HG03558 (cell line): Measurements from ENCODE around the gene CCZ1.
"Not testable (repeated sequence)": the region's sequence is repeated elsewhere in the genome, so short reads cannot be mapped to it uniquely, and the experiment has no call there.

ENCODE experiments used
- ATAC-seq: cut with Tn5 transposase; IDR thresholded peaks from one replicate; pipeline ENCODE4 v1.9.1; 2021; ENCODE audit warnings: moderate number of reproducible peaks; ENCODE audit not compliant: unreplicated experiment; ENCODE audit errors: extremely low read depth

CCZ1 gene

DNA sequence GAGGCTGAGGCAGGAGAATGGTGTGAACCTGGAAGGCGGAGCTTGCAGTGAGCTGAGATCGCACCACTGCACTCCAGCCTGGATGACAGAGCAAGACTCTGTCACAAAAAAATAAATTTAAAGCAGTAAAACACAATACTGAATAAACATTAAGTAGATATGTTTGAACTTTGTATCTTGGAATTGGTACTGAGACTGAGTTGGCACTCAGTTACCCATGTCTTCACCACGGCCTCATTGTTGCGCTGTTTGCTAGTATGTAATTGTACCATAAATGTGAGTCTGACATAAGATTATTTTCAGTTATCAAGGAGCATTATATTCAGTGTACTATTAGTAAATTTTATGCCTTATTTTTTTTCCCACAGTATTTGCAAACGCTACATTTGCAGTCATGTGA, 6.2 kb downstream of the CCZ1 start:
- ATAC-seq = not testable (repeated sequence)

DNA sequence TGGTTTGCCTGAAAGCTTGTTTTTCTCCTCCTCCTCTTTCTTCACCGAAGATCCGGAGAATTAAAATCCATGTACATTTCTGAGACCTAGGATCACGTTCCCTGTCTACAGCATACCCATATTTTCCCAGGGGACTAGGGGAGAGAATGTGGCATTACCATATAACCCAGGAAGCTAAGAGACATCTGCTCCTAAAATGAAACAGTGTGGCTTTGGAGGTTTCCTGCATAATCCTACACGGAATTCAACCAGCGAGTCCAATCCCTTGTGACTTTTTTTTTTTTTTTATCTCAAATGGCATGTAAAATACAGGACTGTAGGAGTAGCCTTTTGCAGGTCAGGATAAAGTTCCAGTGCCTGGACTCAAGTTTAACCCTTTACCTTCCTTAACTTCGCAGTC, 10.3 kb downstream of the CCZ1 start:
- ATAC-seq = not testable (repeated sequence)

DNA sequence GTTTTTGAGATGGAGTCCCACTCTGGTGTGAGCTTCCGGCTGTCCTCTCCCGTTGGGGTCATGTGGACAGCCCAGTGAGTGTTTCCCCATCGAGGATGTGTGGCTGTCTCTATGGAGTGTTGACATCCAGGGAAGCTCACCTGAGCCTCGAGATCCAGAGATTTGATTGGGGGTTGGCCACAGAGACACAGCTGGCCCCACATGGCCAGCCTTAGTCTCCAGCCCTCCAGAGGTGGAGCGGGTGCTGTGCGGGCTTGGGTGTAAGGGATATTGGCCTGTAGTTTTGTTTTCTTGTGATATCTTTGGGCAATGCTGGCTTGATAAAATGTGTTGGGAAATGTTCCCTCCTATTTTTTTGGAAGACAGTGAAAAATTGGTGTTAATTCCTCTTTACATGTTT, 18.0 kb downstream of the CCZ1 start:
- not testable (repeated sequence) for ATAC-seq

DNA sequence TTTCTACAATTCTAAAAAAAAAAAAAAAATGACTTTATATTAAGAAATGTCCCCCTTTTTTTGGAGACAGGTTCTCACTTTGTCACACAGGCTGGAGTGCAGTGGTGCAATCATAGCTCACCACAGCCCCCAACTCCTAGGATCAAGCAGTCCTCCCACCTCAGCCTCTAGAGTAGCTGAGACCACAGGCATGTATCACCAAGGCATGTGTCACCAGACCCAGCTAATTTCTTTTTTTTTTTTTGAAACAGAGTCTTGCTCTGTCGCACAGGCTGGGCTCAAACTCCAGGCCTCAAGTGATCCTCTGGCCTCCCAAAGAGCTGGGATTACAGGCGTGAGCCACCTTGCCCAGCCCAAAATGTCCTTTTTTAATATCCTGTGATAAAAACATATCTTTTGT, 25.6 kb downstream of the CCZ1 start:
- ATAC-seq = not testable (repeated sequence)

DNA sequence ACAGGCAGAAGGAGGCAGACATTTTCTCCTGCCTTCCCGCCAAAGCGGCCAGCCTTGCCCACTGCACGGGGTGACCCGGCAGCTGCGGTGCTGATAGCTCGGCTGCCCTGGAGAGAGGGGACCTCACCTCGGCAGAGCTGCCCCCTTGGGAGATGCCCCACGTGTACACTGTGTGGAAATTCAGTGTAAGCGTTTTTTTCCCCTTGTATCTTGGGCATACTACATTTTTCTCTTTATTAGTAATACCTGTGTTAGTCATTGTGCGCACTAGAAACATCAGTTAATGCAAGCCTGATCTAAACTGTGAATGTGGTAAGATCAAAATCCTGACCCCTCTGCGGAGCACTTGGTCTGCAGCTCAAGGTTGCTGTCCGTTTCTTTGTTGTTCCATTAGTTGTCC, 26.1 kb downstream of the CCZ1 start:
- not testable (repeated sequence) for ATAC-seq

DNA sequence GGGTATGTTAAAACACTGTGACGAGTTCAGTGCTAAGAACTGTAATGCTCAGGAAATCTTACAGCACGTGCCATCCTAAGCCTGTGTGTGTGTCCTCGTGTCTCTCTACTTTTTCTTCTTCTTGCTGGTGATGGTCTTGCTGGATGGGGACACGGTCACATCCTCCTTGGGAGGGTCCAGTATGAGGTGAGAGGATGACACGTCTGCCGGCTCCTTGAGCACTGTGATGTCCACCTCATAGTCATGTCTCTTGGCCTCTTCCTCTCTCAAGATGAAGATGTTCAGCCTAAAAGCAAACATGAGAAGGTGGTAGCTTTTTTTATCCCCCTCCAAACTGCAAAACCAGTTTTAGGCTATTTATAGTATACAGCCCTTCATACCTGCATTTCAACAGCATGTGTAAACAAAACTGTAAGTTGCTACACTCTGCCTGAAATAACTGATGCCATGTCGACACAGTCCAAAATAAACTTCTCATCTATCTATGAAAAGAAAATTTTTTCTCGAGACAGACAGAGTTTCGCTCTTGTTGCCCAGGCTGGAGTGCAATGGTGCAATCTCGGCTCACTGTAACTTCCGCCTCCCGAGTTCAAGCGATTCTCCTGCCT, 27.8 kb downstream of the CCZ1 start:
- ATAC-seq = not testable (repeated sequence)

DNA sequence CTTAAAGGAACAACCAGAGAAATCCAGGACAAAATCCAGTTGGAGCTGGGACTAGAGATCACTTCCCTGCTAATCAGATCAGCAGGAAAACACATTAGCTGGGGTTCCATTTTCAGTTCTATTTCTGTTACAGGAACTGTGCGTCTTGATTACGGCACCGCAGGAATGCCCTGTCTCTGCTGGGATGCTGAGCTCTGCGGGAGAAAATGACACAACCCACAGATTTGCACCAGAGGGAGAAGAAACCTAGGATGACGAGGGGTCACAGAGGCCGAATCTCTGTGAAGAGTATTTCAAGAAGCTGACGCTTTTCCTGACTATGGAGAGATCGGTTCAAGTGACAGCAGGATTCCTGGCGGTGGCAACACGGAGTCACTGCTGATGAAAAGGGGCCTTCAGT, 31.8 kb downstream of the CCZ1 start:
- not testable (repeated sequence) for ATAC-seq

DNA sequence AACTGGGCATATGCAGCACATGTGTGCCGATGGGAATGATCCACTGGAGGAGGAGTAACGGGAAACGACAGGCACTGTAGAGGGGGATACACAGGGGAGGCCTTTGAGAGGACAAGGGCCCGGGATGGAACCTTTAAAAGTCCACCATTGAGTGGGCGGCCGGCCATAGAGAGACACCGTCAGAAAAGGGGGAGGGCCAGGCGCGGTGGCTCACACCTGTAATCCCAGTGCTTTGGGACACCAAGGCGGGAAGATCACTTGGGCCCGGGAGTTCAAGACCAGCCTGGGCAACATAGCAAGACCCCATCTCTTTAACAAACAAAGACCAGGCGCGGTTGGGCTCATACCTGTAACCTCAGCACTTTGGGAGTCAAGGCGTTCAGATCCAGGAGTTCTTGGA, 32.7 kb downstream of the CCZ1 start:
- not testable (repeated sequence) for ATAC-seq

DNA sequence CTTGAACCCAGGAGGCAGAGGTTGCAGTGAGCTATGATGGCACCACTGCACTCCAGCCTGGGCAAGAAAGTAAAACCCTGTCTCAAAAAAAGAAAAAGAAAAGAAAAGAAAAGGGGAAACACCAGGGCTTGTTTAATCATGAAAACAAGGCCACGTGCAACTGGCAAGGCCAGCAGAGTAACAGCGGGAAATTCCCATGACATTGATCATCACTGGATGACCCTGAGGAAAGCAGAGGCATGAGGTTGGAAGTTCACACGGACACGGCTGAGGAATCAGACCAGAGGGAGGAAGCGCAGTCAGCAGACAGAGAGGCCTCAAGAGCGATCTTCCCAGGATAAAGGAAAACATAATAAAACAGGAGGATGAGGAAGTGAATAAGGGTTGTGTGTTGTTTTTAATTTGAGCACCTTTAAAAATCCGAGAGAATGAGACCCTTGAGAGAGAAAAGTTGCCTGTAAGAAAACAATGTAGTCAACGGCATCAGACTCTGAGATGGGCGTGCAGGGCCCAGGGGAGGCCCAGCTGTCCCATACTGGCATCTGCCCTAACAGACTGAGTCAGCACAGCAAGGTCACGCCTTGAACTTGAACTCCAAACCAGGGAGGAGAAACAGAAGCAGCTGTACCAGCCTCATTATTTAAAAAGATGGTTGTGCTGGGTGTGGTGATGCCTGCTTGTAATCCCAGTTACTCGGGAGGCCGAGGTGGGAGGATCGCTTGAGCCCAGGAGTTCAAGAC, 33.5 kb downstream of the CCZ1 start:
- ATAC-seq = not testable (repeated sequence)

DNA sequence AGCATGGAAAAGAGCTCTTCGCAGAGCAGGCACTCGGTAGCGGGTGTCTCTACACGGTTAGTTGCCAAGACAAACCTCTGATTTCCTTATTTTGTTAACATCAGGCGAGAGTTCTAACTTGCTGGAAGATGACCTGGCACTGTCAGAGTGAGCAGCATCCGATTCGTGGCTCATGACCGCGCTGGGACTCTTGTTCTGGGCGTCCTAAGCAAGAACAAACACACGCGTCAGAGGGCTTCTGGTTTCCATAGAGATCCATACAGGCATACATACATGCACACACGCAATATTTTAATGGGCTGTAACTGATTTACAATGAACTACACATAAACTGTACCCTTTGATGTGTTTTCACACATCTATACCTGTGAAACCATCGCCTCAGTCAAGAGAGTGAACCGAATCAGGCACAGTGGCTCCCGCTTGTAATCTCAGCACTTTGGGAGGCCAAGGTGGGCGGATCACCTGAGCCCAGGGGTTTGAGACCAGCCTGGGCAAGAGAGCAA, 36.5 kb downstream of the CCZ1 start:
- ATAC-seq = not testable (repeated sequence)

DNA sequence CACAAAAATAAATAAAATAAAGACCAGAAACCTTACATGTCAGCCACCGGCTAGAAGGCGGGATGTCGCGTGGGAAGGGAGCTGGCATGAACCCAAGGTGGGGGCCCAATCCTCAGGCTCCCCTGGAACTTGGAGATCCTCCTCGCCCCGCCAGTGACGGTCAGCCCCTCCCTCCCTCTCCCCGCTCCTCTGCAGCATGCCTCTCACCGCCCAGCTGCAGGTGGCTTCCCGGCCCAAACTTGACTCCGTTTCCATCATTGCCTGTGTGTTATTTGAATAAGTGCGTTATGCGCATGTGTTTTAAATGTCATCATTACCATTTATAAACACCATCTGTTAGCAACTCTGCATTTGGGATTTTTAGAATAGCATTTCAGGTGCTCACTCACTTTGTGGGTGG, 64.7 kb downstream of the CCZ1 start:
- ATAC-seq = not testable (repeated sequence)

DNA sequence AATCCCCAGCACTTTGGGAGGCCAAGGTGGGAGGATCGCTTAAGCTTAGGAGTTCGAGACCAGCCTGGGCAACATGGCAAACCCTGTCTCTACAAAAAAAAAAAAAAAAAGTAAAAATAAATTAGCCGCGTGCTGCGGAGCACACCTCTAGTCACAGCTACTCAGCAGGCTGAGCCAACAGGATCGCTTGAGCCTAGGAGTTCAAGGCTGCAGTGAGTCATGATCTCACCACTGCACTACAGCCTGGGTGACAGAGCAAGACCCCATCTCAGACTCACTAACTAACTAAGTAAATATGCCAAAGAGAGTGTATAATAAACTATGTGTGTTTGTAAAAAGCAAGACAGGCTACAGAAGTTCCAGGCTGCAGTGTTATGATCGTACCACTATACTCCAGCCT, 65.3 kb downstream of the CCZ1 start:
- ATAC-seq = not testable (repeated sequence)

DNA sequence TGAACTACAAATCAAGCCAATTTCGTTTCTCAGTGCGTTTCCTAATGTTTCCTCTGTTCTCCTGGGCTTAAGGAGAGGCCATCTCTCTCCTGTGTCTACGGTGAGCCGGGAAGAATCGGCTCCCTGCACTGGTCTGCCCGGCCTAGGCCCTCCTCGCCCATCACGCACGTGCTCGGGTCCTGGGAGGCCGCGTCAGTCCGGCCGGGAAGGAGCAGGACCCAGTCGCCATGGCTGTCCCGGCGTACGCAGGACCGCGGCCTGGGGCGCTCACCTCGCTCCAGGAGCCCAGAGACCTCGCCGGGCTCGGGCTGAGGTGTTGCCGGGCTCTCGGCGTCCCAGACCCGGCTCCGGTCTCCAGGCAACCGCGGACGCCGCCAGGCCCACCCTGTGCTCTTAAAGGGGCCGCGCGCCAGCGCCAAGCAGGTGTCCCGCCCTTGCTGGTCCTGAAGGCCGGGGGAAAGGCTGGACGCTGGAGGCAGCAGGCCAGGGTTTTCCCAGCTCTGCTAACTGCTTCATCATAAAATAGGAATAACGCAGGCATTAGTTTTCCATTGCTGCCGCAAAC, 71.9 kb downstream of the CCZ1 start, which contains the start of gene RSPH10B:
RSPH10B (minus strand) TSS at position 343 of the 565 bp plus-strand sequence. CDS start 3,573 bp downstream, outside the sequence.
- ATAC-seq = not testable (repeated sequence)

DNA sequence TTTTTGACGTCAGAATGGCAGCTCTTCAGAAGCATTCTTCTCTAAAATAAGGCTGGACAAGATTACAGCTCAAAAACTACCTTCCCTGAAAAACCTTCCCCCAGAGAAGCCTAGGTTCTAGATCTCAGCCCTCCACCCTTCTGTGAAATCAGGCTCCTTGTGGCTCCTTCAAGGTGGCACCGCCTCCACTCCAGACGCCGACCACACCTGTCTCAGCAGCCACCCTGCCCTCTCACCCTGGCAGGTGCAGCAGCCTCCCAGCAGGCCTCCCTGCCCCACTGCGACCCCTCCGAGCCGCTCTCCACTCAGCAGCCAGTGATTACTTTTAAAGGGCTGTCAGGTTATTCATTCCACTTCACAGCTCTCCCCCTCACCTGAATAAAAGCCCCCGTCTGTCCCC, 75.0 kb downstream of the CCZ1 start:
- ATAC-seq = not testable (repeated sequence)
